Hepatocyte (in vitro differentiated cells): ENCODE measurements around the gene SERTAD1. TPM values are rescaled to one million over a fixed set of nuclear protein-coding genes. Genes with fewer than 3 reads are reported as not detected.

ENCODE experiments used
- DNase-seq: peaks from one replicate; pipeline ENCODE4 v3.0.0-alpha.2; 2016; ENCODE audit warnings: low spot score
- H2AFZ ChIP-seq: fragments of 200-600 bp; sonication (generic); 2 replicates; pipeline ENCODE4 v1.6.0; 2016; ENCODE audit warnings: antibody characterized with exemption, mild to moderate bottlenecking
- H3K27ac ChIP-seq: fragments of 200-600 bp; sonication (generic); 2 replicates; pipeline ENCODE4 v1.5.1; 2016; ENCODE audit warnings: mild to moderate bottlenecking
- H3K27me3 ChIP-seq: fragments of 200-600 bp; sonication (generic); 2 replicates; pipeline ENCODE4 v1.6.1; 2016
- H3K36me3 ChIP-seq: fragments of 200-600 bp; sonication (generic); replicated peaks from 2 replicates; pipeline ENCODE4 v1.5.1; 2016; ENCODE audit warnings: low read depth; ENCODE audit not compliant: insufficient read depth
- H3K4me1 ChIP-seq: fragments of 200-600 bp; sonication (generic); 2 replicates; pipeline ENCODE4 v1.5.1; 2016; ENCODE audit warnings: mild to moderate bottlenecking, moderate library complexity; ENCODE audit not compliant: insufficient read depth
- H3K4me2 ChIP-seq: fragments of 200-600 bp; sonication (generic); 2 replicates; pipeline ENCODE4 v1.6.0; 2016
- H3K4me3 ChIP-seq: fragments of 200-600 bp; sonication (generic); 2 replicates; pipeline ENCODE4 v1.5.1; 2016; ENCODE audit warnings: mild to moderate bottlenecking
- H3K79me2 ChIP-seq: fragments of 200-600 bp; sonication (generic); 2 replicates; pipeline ENCODE4 v1.6.0; 2017; ENCODE audit warnings: mild to moderate bottlenecking
- H3K9me2 ChIP-seq: fragments of 200-600 bp; sonication (generic); replicated peaks from 2 replicates; pipeline ENCODE4 v1.6.0; 2017; ENCODE audit warnings: mild to moderate bottlenecking; ENCODE audit not compliant: insufficient read depth
- H3K9me3 ChIP-seq: fragments of 200-600 bp; sonication (generic); 2 replicates; pipeline ENCODE4 v1.5.1; 2016; ENCODE audit warnings: low read depth, mild to moderate bottlenecking
- H4K20me1 ChIP-seq: fragments of 200-600 bp; sonication (generic); 2 replicates; pipeline ENCODE4 v1.6.0; 2016; ENCODE audit warnings: mild to moderate bottlenecking; ENCODE audit not compliant: insufficient read depth, poor library complexity, severe bottlenecking
- CTCF ChIP-seq: fragments of 200-600 bp; sonication (generic); IDR thresholded peaks from 2 replicates; pipeline ENCODE4 v1.5.1; 2016; ENCODE audit warnings: antibody characterized with exemption, mild to moderate bottlenecking; ENCODE audit not compliant: poor library complexity
- EZH2 ChIP-seq: fragments of 200-600 bp; sonication (generic); IDR thresholded peaks from 2 replicates; pipeline ENCODE4 v1.6.1; 2016; ENCODE audit warnings: antibody characterized with exemption, mild to moderate bottlenecking, borderline replicate concordance
- EZH2phosphoT487 ChIP-seq: fragments of 200-600 bp; sonication (generic); IDR thresholded peaks from one replicate; pipeline ENCODE4 v1.6.1; 2018; ENCODE audit warnings: antibody characterized with exemption, mild to moderate bottlenecking, low read depth, moderate library complexity; ENCODE audit not compliant: unreplicated experiment, severe bottlenecking
- WGBS: methylation state at CpG from one replicate; pipeline ENCODE4 v1.1.6; 2016; ENCODE audit warnings: low lambda C conversion rate; ENCODE audit errors: missing lambda C conversion rate; 5-methylcytosine and 5-hydroxymethylcytosine counted together
- polyA plus RNA-seq: library from polyadenylated mRNA; unstranded; fragments of >200 nt; fragmentation: Nextera tagmentation; extraction: Ambion mirVana; gene quantifications from 2 replicates; pipeline ENCODE4 v1.2.1, GENCODE V29; 2016
- total RNA-seq: library from RNA; depleted of rRNA; stranded (reverse); fragments of >200 nt; gene quantifications from 2 replicates; pipeline ENCODE4 v1.2.3, GENCODE V29; 2014

Gene SERTAD1
- total and polyA plus RNA-seq, 2 experiments from 2014 or later: 17.1 to 17.9 TPM

- peak overlapping the region; percentile 98 for H3K27ac ChIP-seq
- 28% methylated on average over 13 of the region's 18 CpGs for WGBS
- H4K20me1 ChIP-seq: peaks cover 28% of the 10 kb centered on the region
Observed at GRCh38 chr19:40444825-40445312, 19.1 kb upstream of the SERTAD1 start.

GRCh38 chr19:40444000-40444824 is 18.4 kb upstream of the SERTAD1 start, which contains the start of gene SERTAD3:
Gene SERTAD3, minus strand, starts transcription at chr19:40444335. Its CDS starts 2,255 bp downstream, at chr19:40442080.
- Histone ChIP-seq H3K9me3 (no peaks in the 10 kb centered on the region), H3K27ac (peak within 1 kb of the TSS; percentile 98), H3K4me1 (peaks cover 27% of the 10 kb centered on the region), H3K36me3 (no peaks in the 10 kb centered on the region), H4K20me1 (peaks cover 28% of the 10 kb centered on the region), H3K79me2 (peaks cover 41% of the 10 kb centered on the region), H3K27me3 (no peaks in the 10 kb centered on the region), H2AFZ (peak within 1 kb of the TSS; percentile 57), H3K9me2 (no peaks in the 10 kb centered on the region), H3K4me3 (peak within 1 kb of the TSS; percentile 60), H3K4me2 (peak within 1 kb of the TSS; percentile 79)
- under 1% methylated on average over 33 of the region's 72 CpGs for WGBS
- peak; percentile 99 for DNase-seq
- TF ChIP-seq EZH2 (no peak), EZH2phosphoT487 (no peak), CTCF (no peak)

More at GRCh38 chr19:40444825-40445312, 19.1 kb upstream of the SERTAD1 start:
- Histone ChIP-seq H3K4me3 (peak overlapping the region; percentile 7), H3K4me2 (peak overlapping the region; percentile 79), H3K9me3 (no peaks in the 10 kb centered on the region), H3K27me3 (no peaks in the 10 kb centered on the region), H3K36me3 (no peaks in the 10 kb centered on the region), H2AFZ (peak overlapping the region; percentile 57), H3K4me1 (peaks cover 27% of the 10 kb centered on the region), H3K9me2 (no peaks in the 10 kb centered on the region), H3K79me2 (peaks cover 35% of the 10 kb centered on the region)
- no peak for TF ChIP-seq EZH2phosphoT487
- TF ChIP-seq CTCF: peak; percentile 51
- no peak for TF ChIP-seq EZH2
- no peak for DNase-seq

- Histone ChIP-seq H4K20me1 (peaks cover 28% of the 10 kb centered on the region), H3K4me1 (peaks cover 27% of the 10 kb centered on the region), H3K79me2 (peaks cover 42% of the 10 kb centered on the region), H3K9me2 (no peaks in the 10 kb centered on the region), H2AFZ (no peak overlapping the region), H3K9me3 (no peaks in the 10 kb centered on the region), H3K27me3 (no peaks in the 10 kb centered on the region), H3K27ac (peak overlapping the region; percentile 98), H3K36me3 (no peaks in the 10 kb centered on the region), H3K4me3 (peak overlapping the region; percentile 52), H3K4me2 (peak overlapping the region; percentile 47)
- TF ChIP-seq EZH2phosphoT487: no peak
- TF ChIP-seq EZH2: no peak
- TF ChIP-seq CTCF: no peak
- 1% methylated on average over 39 of the region's 52 CpGs for WGBS
- DNase-seq: peak; percentile 100
Observed at GRCh38 chr19:40443131-40443999, 17.6 kb upstream of the SERTAD1 start.
